HG02588 (cell line): ENCODE measurements around the gene IRF4.

Experiments
- ATAC-seq: cut with Tn5 transposase; IDR thresholded peaks from one replicate; pipeline ENCODE4 v1.9.1; 2021; ENCODE audit warnings: mild to moderate bottlenecking, moderate library complexity; ENCODE audit not compliant: unreplicated experiment

IRF4 gene

DNA sequence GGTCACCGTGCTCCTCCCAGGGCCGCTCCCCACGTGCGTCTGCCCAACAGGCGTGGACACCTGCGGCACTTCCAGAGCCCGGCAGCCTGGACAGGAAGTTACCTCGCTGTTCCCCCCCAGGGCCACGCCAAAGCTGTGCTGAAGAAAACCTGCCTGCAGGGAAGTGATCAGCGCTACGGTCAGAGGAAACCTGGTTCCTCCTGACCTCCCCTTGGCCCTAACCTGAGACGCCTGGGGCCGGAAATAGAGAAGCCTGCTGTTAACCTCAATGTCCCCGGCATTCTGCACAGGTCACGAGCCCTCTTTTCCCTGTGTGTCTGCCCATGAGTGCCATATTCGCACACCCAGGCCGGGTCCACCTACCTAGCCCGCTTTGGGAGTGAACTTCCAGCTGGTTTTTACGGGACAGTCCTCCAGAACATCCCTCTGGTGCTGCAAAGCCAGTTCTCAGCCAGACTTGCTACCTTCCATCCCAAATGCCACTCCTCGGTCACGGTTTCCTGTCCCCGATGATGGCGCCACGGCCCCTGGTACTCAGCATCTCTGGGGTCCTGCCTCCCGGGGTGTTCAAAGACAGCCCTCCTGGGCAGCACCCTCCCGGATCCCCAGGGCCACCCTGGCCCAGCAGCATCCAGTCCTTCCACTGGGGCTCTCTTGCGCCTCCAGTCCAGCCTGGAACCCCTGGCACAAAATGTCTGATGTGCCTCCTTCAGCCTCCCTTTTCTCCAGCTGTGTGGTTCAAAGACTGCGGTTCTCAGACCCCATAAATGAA is 12.0 kb upstream of the IRF4 start:
- peak; percentile 37 for ATAC-seq

DNA sequence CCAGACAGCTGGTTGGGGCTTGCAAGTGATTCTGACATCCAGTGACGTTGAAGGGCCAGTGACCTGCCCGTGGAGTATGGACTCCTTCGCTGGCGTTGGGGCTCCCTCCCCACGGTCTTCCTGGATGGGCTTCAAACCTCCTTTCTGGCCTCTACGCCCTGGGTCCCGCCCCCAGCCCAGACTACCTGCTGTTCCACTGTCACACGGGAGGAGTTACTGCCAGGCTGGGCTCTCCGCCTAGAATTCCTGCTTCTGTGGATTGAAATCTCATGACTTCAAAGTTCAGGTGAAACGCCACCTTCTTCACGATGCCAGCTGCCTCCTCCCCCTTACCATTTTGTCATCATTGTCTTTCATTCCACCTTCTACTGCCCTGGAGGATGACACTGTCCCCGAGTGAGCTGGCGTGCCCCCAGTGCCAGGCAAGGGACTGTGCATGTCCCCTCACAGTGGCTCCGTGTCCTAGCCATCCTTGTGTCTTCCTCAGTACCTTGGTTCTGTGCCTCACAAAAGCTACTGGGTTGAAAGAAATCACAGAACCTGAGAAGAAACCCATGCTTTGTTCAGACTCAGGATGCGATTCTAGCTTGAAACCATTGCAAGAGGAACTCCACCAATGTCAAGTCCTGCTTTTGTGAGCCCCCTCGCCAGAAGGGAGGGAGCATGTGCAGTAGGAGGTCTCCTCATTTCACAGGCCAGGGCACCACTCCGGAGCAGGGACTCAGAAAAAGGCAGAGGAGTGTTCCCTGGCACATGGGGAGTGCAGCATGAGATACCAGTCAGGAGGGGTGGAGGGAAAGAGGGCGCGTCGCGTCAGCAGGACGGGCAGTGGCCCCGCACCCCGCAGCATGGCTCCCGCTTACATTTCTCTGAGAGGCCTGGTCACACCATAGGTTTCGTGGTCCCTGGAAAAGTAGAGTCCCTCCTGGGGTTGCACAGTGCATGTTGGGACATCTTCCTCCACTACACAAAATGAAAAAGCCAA is 11.0 kb upstream of the IRF4 start:
- no peak for ATAC-seq

DNA sequence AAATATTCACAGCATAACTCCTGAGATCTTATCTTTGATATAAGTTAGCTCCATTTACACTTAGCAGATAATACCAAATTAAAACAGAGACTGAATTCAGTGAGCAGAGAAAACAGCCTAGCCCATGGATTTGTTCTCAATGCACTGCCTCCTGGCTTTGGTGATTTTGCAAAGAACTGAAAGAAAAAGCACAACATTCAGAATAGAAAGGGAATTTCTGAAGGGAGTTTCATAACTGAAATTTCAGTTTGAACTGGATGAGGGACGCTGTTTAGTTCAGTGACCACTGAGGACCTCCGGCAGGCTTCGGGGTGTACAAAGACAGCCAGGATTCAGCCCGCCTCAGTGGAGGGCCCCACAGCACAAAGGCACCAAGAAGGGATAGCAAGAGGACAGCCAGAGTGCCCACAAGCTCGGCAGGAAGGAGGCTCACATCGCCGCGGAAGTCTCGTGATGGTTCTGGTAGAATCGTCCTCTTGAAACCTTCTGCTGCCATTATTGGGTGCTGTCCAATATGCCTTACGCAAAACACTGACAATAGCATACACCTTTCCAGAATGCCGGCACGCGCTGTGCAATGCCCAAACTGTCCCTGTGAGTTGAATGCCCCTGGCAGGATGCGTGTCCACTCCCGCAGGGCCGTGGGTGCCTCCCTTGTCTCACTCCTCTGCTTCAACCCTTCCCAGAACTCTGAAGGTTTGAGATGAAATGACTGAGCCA is 9.7 kb upstream of the IRF4 start:
- no peak for ATAC-seq

DNA sequence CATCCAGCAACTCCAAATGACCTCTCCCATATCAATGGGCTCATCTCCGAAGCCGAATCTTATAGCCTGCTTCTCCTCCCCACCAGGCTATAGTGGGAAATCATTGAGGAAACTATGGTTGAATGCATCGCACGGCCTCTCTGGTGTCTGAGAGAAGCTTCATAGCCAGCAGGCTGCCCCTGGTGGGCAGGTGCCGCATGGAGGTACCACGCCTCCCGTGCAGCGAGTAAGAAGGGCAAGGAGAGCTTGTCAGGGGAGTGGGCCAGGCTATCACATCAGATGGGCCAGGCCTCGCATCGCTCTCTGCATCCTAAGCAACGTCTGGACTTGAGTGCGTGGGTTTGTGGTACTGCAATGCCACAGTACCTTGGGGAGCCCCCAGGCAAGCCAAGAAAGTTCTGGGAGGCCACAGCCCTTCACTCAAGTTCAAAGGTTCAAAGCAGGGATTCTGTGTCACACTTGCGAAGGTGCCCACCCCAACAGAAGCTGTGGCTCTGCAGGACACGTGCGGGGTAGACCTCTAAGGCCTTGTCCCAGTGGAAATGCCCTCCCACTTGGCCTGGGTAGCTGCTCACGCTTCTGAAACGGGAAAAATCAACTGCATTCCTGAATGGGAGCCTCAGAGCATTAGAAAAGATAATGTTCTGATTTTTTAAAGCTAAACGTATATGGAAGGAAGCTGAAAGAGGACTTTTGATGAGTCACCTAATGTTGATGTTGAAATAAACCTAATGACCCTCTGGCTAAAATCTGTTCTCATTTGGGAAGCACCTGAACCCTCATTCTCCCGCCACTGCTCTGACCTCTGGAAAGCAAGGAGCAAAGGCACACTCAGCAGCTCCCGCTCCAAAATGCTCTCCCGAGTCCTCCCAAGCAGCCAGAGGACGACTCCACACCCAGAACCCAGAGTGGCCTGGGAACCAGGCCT is 8.4 kb upstream of the IRF4 start:
- ATAC-seq: no peak

DNA sequence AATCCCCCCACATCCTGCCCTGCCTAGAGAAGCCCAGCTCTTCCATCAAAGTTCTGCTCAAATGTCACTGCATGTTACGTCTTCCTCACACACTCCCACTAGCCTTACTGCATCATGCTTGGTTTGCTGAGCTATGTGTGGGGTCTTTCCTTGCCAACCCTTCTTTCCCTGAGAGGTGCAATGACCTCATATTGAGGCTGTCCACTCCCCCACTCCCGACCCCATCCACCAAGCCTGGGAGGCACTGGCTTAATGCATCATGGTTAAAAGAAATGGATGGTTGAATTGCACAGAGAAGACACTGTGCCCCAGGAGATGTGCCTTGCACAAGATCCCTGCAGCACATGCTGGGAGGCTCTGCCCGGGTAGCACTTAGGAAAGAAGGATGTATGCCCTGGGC is 7.7 kb upstream of the IRF4 start:
- no peak for ATAC-seq

DNA sequence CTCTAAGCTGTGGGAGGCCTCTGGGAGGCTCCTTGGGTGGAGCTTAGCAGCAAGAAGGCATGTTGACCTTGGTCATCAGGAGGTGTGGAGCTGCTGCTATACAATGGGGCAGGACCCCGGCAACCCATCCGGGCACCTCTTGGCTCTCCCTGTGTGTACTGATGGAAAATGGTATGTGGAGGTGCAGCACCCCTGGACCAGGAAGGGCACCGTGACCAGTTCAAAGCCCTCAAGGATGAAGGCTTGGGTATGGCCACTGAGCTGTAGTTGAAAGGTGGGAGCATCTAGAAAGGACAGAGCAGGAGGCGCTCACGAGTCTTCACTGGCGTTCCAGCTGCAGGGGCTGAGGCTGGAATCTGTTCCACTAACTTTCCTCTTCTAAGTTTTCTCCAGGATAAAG is 6.7 kb upstream of the IRF4 start:
- ATAC-seq: no peak

DNA sequence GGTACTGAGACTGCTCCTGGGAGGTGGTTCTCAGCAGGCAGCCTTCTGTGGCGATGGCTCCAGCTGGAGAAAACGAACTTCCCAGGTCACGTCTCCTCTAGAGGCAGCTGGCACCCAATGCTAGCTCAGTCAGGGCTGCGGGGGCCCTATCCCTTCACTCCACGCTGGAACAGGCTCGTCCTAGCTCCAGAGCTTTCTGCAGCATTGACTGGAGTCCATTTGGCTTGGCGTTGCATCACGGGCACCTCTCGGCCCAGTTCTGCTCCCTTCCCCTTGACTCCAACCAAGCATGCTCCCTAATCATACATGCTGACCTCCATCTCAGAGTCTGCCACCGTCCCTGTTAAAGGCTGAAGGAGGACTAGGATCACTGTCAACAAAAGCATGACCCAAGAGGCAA is 5.9 kb upstream of the IRF4 start:
- no peak for ATAC-seq

DNA sequence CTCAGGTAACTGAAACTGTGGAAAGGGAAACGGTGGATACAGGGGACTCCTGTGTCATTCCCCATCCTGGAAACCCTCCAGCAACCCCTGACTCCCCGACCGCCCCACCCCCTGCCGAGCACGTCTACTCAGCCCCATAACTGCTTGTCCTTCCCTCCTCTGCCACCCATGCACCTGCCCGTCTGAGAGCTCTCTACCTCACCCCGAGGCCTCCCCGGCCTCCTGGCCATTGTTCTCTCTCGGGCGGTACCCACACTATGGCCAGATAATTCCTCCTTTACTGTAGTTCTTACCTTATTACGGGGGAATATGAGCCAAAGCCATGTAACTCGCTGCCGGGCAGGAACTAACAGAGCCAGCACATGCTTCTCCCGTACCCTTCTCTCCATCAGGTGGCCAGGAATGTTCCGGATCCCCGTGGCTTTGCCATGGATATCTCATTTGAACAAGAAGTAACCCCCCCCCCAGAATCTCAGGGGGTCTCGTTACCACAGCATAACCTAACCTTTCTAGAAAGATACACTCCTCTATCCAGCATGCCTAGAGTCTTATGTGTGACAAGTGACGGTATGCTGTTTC is 4.8 kb upstream of the IRF4 start:
- ATAC-seq: no peak

DNA sequence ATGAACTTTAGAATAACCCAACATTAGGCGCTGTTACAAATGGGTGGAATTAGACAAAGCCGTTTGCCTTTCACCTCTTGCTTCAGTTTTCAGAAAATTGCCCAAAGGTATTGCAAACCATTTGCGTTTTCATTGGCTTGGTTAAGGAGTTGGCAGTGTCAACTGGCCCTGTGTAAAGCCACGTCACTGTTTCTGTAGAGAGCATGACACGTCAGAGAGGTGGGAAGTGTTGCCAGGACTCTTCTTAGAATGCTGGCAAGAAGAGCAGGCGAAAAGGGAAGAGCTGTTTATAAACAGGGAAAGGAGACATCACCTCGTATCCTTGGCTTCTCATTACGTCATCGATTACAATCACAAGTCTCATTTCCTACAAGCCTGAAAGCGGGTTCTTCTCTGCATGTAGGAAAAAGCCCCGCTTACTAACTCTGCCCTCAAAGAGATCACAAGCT is 4.2 kb upstream of the IRF4 start:
- ATAC-seq: no peak

DNA sequence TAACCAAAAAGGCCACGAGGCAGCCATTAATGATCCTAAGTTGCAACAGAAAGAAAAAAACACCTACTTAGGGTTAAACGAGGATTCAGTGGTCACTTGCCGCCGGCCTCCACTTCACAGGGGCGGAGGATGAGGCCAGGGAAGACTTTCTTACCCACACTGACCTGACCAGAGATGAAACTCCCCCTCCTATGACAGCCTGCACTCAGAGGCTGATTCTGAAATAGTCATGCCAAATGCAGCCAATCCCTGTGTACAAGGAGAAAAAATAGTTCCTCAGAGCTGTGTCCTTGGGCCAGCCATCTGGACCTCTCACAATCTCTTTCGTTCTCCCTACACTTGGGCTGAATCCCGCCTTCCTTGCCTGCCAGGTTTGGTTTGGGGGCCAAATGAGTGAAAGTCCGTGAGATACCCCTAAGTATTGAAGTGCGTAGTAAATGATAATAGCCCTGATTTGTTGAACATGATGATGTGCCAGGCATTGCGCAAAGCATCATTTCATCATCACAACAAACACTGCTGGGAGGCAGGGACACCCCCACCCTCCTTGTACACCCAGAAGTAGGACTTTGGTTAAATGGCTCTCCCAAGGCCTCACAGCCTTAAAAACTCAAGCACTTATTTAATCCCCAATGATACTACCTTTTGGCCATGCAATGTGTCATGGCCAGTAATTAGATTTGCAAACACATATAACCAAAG is 3.2 kb upstream of the IRF4 start:
- ATAC-seq: no peak

DNA sequence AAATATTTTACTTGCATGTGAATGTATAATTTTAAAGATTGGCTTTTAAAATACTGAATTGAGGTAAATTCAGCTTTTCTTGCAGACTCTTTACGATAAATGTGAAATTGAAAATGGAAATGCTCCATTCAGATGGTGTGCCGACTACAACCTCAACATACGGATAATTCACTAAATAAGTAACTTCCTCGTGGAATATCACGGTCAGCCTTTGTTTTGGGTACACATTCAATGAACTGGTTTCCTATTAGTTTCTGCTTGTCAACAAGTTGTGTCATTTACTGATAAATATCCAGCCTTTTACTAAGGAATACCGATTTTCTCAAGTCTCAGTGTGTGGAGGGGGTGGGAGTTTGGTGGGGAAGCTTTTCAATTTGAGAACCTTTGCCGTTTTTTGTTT is 2.4 kb upstream of the IRF4 start:
- ATAC-seq: no peak

DNA sequence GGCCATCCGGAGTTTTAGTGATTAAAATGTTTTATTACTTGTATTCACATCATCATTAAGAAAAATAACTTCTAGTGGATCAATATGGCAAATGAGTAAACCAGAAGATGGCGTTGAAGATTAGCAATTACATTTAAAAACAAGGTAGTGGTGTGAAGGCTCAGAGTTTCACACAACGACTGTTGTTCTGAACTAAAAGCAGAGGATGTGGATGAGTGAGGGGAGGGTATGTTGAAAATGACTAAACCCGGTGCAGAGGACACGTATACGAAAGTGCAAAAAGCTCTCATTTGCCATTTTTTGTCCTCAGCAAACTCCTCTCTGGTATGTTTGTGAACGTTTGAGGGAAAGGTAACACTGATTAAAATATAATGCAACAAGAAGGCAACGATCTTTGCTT is 1.9 kb upstream of the IRF4 start:
- no peak for ATAC-seq

DNA sequence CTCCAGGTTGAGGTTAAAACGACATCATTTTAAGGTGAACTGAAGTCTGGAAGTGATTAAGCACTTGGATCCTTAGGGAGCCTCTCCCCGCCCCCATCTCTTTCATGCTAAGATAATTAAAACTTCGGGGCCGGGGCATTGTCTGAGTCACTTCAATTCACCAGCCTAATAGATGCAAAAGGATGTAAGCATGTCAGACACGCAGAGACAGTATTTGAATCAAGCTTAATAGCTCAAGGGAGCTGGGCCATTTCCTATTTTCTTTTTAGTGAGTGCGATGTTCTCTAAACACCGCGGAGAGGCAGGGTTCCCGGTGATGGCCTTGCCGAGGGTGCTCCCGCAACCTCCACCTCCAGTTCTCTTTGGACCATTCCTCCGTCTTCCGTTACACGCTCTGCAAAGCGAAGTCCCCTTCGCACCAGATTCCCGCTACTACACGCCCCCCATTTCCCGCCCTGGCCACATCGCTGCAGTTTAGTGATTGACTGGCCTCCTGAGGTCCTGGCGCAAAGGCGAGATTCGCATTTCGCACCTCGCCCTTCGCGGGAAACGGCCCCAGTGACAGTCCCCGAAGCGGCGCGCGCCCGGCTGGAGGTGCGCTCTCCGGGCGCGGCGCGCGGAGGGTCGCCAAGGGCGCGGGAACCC is 516 bp upstream of the IRF4 start:
- peak; percentile 17 for ATAC-seq

DNA sequence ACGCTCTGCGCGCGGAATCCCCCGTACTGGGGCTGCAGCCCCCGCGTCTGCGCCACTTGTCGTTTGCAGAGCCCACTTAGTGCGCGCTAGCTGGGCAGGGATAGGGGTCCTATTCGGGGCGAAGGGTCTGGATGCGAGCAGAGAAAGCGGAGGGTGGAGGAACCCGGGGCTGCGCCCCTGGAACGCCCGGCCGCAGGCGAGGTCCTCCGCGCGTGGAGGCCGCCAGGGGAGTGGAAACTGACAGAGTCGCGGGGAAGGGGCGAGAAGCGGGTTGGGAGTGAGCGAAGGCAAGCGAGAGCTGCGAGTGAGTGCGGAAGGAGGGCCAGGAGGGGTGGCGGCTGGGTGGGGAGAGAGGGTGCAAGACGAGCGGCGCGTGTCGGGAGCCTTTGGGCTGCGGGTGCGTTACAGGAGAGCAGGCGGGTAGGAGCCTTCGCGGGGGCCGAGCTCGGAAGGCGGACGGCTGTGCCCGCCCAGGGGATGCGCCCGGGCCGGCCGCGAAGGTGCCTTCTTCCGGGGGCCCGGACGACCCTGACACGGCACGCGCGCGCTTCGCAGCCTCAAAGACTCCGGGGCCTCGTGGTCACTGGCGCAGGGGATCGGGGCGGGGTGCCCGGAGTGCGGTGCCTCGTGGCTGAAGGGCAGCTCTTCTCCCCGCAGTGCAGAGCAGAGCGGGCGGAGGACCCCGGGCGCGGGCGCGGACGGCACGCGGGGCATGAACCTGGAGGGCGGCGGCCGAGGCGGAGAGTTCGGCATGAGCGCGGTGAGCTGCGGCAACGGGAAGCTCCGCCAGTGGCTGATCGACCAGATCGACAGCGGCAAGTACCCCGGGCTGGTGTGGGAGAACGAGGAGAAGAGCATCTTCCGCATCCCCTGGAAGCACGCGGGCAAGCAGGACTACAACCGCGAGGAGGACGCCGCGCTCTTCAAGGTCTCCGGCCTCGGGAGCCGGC is 1.2 kb downstream of the IRF4 start:
- no peak for ATAC-seq

DNA sequence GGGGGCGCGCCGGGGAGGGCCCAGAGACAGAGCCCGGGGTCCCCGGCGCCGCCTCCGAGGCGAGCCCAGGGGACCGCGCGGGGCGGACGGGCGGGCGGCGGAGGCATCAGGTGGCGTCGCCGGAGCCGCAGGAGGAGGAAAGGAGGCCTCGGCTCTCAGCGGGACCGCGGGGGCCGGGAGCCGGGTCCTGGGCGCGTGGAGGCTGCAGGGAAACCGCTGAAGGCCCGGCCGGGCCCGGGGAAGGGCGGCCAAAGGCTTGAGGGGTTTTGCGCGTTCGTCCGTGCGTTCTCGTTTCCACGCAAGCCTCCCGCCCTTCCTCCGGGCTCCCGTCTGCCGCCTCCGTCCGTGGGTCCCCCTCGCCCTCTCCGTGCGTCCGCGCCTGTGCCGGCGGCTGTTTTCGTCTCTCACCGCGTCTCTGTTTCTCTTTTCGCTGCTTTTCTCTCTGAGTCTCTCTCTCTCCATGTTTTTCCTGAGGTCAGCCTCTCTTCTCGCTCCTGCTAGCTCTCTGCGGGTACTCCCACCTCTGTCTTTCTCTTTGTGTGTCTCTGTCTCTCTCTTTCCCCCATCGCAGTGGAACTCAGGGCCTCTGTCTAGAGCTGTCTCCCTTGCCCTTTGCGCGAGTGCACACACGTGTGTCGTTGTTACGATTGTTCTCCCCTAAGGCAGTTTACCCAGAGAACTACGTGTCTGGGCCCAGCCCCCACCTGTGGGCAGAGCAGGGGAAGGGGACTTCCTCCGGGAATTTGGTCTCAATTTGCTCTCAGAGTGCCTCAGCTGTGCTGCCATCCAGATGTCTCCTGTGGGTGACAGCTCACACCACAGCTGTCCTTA is 2.1 kb downstream of the IRF4 start:
- no peak for ATAC-seq

DNA sequence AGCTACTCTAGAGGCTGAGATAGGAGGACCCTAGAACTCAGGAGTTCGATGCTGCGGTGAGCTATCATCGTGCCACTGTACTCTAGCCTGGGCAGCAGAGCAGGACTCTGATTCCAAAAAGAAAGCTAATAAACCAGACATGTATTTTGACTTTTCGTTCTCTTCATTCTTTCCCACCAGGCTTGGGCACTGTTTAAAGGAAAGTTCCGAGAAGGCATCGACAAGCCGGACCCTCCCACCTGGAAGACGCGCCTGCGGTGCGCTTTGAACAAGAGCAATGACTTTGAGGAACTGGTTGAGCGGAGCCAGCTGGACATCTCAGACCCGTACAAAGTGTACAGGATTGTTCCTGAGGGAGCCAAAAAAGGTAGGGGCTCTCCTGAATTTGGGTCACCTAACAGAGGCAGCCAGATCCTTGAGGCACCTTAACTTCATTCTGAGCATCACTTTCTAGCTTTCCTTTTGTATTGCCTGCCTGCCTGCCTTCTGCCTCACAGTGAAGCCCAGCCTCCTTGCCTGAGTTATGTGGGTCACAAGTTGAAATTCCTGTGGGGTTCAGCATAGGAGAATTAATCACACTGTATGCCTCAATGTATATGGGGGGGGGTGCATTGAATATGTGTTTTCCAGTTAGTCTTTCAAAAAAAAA is 3.2 kb downstream of the IRF4 start:
- no peak for ATAC-seq
